Endothelial cell of umbilical vein (primary cell): Measurements from ENCODE around the gene CRTC1. TPM values are rescaled to one million over a fixed set of nuclear protein-coding genes. Genes with fewer than 3 reads are reported as not detected.

ENCODE experiments used
- BruUV-seq: library from RNA; stranded (reverse); fragments of 400-500 nt; replicated peaks from 2 replicates; lab custom pipeline; 2021; lab: Mats Ljungman, UMichigan
- CTCF ChIA-PET: fragments of 300-600, 350-600 bp; sonication (Branson Sonifier 250); formaldehyde crosslinking; loops from one replicate; lab custom pipeline; 2021; ENCODE audit warnings: antibody characterized with exemption, inconsistent platforms; lab: Charles Lee
- POLR2A ChIA-PET: fragments of 300-600, 350-600 bp; sonication (Branson Sonifier 250); formaldehyde crosslinking; loops from one replicate; lab custom pipeline; 2021; ENCODE audit warnings: antibody characterized with exemption, inconsistent platforms; lab: Charles Lee
- DNase-seq: peaks from one replicate; pipeline ENCODE4 v3.0.0-alpha.2; 2011; ENCODE audit warnings: low read depth, low spot score
- FAIRE-seq: peaks from 2 replicates; lab custom pipeline; 2011; peaks lifted over from hg19 to GRCh38; lab: Jason Lieb, UNC
- H2AFZ ChIP-seq: 2 replicates; pipeline ENCODE4 v1.6.0; 2012; ENCODE audit warnings: low read depth, low read length, control low read depth, inconsistent platforms
- H3K27ac ChIP-seq: 2 replicates; pipeline ENCODE4 v1.5.1; 2011; ENCODE audit warnings: low read depth, mild to moderate bottlenecking, control low read depth, low read length, moderate library complexity; ENCODE audit not compliant: insufficient read depth
- H3K27me3 ChIP-seq, 2 experiments: 2 replicates each; pipeline versions ENCODE4 v1.6.0 to v1.6.1; 2011; ENCODE audit warnings: low read length in 2 of 2, mixed read lengths in 1 of 2; ENCODE audit not compliant: control insufficient read depth in 2 of 2, insufficient read depth in 2 of 2
- H3K36me3 ChIP-seq, 2 experiments: 2 replicates in 1 of 2; 3 replicates in 1 of 2; pipeline ENCODE4 v1.5.1; 2011; ENCODE audit warnings: low read length in 2 of 2, mild to moderate bottlenecking in 1 of 2, moderate library complexity in 1 of 2; ENCODE audit not compliant: control insufficient read depth in 2 of 2, insufficient read depth in 2 of 2; ENCODE audit errors: extremely low read depth in 1 of 2
- H3K4me1 ChIP-seq: 3 replicates; pipeline ENCODE4 v1.5.1; 2011; ENCODE audit warnings: mild to moderate bottlenecking, low read length; ENCODE audit not compliant: control insufficient read depth, insufficient read depth; ENCODE audit errors: extremely low read depth
- H3K4me2 ChIP-seq: 2 replicates; pipeline ENCODE4 v1.6.1; 2011; ENCODE audit warnings: low read length, control low read depth, mixed read lengths; ENCODE audit not compliant: insufficient read depth
- H3K4me3 ChIP-seq, 3 experiments: fragments of 200-600 bp in 1 of 3; sonication (generic), shearing (Covaris generic) in 1 of 3; replicated peaks in 1 of 3; 2 replicates each; pipeline ENCODE4 v1.5.1; 2011 to 2016; ENCODE audit warnings: control low read depth in 3 of 3, low read length in 3 of 3, mild to moderate bottlenecking in 2 of 3, inconsistent platforms in 1 of 3, low read depth in 1 of 3, moderate library complexity in 1 of 3; ENCODE audit not compliant: insufficient read depth in 1 of 3
- H3K79me2 ChIP-seq: 2 replicates; pipeline ENCODE4 v1.6.0; 2012; ENCODE audit warnings: low read length, inconsistent platforms; ENCODE audit not compliant: control insufficient read depth, insufficient read depth
- H3K9ac ChIP-seq: replicated peaks from 2 replicates; pipeline ENCODE3; 2011; ENCODE audit warnings: low read length, control low read depth; ENCODE audit not compliant: insufficient read depth; ENCODE audit errors: extremely low read depth
- H3K9me1 ChIP-seq: replicated peaks from 3 replicates; pipeline ENCODE4 v1.6.0; 2011; ENCODE audit warnings: mild to moderate bottlenecking, low read length; ENCODE audit not compliant: control insufficient read depth, insufficient read depth; ENCODE audit errors: extremely low read depth
- H3K9me3 ChIP-seq: replicated peaks from 2 replicates; pipeline ENCODE4 v1.5.1; 2012; ENCODE audit warnings: low read length, inconsistent platforms; ENCODE audit not compliant: control insufficient read depth, insufficient read depth
- H4K20me1 ChIP-seq: replicated peaks from 2 replicates; pipeline ENCODE3; 2011; ENCODE audit warnings: mild to moderate bottlenecking, low read length; ENCODE audit not compliant: control insufficient read depth, insufficient read depth; ENCODE audit errors: extremely low read depth
- CTCF ChIP-seq, 2 donors: IDR thresholded peaks; 1 replicate in 1 of 2; 2 replicates in 1 of 2; pipeline ENCODE4 v1.5.1; 2011; ENCODE audit warnings: low read length in 2 of 2, mild to moderate bottlenecking in 2 of 2, moderate library complexity in 2 of 2, control low read depth in 1 of 2, inconsistent platforms in 1 of 2, low read depth in 1 of 2; ENCODE audit not compliant: insufficient read depth in 1 of 2; ENCODE audit errors: extremely low read depth in 1 of 2
- EZH2 ChIP-seq: IDR thresholded peaks from 2 replicates; pipeline ENCODE4 v1.6.1; 2012; ENCODE audit warnings: borderline replicate concordance, low read depth, mild to moderate bottlenecking, moderate library complexity, low read length, inconsistent platforms; ENCODE audit not compliant: severe bottlenecking
- FOS ChIP-seq: IDR thresholded peaks from 2 replicates; pipeline ENCODE4 v1.6.1; 2011; ENCODE audit warnings: mild to moderate bottlenecking, low read length, moderate library complexity, borderline replicate concordance; ENCODE audit not compliant: insufficient read depth
- GATA2 ChIP-seq: IDR thresholded peaks from 2 replicates; pipeline ENCODE4 v1.7.0; 2011; ENCODE audit warnings: low read depth, mild to moderate bottlenecking, moderate library complexity, mixed read lengths, low read length; ENCODE audit not compliant: insufficient read length, insufficient read depth
- JUN ChIP-seq: IDR thresholded peaks from 2 replicates; pipeline ENCODE4 v1.6.1; 2011; ENCODE audit warnings: borderline replicate concordance, low read depth; ENCODE audit not compliant: insufficient read length, insufficient read depth
- MAX ChIP-seq: IDR thresholded peaks from 2 replicates; pipeline ENCODE4 v1.6.1; 2011; ENCODE audit not compliant: insufficient read depth, insufficient read length
- MYC ChIP-seq: IDR thresholded peaks from one replicate; pipeline ENCODE4 v1.6.1; 2011; ENCODE audit warnings: mild to moderate bottlenecking, low read depth, low read length
- POLR2A ChIP-seq: IDR thresholded peaks from 2 replicates; pipeline ENCODE4 v1.6.1; 2012; ENCODE audit warnings: low read depth, mild to moderate bottlenecking, control low read depth, low read length
- POLR2AphosphoS5 ChIP-seq: IDR thresholded peaks from 2 replicates; pipeline ENCODE4 v1.6.1; 2012; ENCODE audit warnings: low read depth, mild to moderate bottlenecking, control low read depth, low read length, moderate library complexity; ENCODE audit not compliant: insufficient read depth
- dilution Hi-C: fragments of 300-500 bp; cut with MboI; formaldehyde crosslinking; loops from one replicate; pipeline ENCODE4 v1.15.0; 2019; ENCODE audit warnings: low sequenced_read_pairs; ENCODE audit not compliant: extremely low pct_ligation_motif_present
- intact Hi-C: fragments of 100-400 bp; cut with micrococcal nuclease; formaldehyde crosslinking; loops from one replicate; pipeline ENCODE4 v1.10.0; 2022
- polyA plus RNA-seq, 4 experiments: library from polyadenylated mRNA; depleted of rRNA in 3 of 4; stranded (reverse) in 3 of 4; unstranded in 1 of 4; fragments of >200 nt; gene quantifications; 2 replicates each; pipeline versions ENCODE4 v1.2.1 to v1.2.3, GENCODE V29; 2011 to 2012; ENCODE audit warnings: missing spikeins in 1 of 4
- total RNA-seq: library from RNA; stranded (reverse); gene quantifications from 2 replicates; pipeline ENCODE4 v1.2.3, GENCODE V29; 2021

CRTC1 gene
- total and polyA plus RNA-seq, 2 donors (not counting 3 experiments of a cell fraction or from before 2014, with no cell fraction given), result 4.2 to 11.4 TPM

DNA sequence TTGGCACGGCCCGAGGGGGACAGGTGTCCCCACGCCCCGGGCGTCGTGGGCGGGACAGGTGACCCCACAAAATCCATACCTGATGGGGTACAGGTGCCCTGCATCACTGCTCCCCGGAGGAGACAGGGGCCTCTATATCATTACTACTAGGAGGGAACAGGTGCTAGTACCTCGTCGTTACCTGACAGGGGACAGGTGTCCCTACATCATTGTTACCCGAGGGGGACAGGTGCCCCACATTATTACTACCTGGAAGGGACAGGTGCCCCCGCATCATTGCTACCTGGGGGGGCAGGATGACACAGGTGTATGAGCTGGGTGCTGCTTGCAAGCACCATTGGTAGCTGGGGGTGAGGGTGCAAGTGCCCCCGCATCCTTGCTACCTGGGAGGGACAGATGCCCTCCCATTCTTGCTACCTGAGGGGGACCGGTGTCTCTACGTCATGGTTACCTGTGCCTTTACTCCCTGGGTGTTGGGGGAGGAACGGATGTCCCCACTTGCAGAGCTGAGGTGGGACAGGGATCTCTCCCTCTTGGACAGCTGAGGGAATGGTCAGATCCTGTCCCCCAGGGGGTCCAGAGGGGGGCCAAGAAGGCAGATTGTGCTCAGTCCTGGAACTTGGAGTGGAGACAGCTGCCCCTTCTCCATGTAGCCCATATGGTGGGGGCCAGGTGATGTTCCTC is 620 bp downstream of the CRTC1 start:
- H3K9ac ChIP-seq, result peak overlapping the region; percentile 17
- H3K27ac ChIP-seq, result no peak overlapping the region
- H3K4me1 ChIP-seq, result peaks cover 7% of the 10 kb centered on the region
- H3K79me2 ChIP-seq, result peaks cover 5% of the 10 kb centered on the region
- peak overlapping the region; percentile 74 for H3K4me2 ChIP-seq
- ChIA-PET CTCF (no interaction called here), POLR2A (no interaction called here)
- peak overlapping the region in 2 of 3 experiments; percentile 65 to 88 for H3K4me3 ChIP-seq
- H2AFZ ChIP-seq, result peak overlapping the region; percentile 44
- FAIRE-seq (no peak), DNase-seq (no peak)
- no peaks in the 10 kb centered on the region for H3K27me3 ChIP-seq
- H4K20me1 ChIP-seq, result no peaks in the 10 kb centered on the region
- dilution Hi-C loops (no loop called here), intact Hi-C loops (no loop called here)
- no peaks in the 10 kb centered on the region for H3K9me1 ChIP-seq
- no peaks in the 10 kb centered on the region for H3K9me3 ChIP-seq
- no peaks in the 10 kb centered on the region for H3K36me3 ChIP-seq
- no TSS peak for BruUV-seq
- TF ChIP-seq EZH2 (no peak), POLR2A (no peak), MYC (no peak), GATA2 (no peak), JUN (no peak), MAX (no peak), FOS (no peak), POLR2AphosphoS5 (no peak), CTCF (IDR thresholded peaks at IDR 0.05; ENCODE audit: extremely low read depth in 1 of 2, insufficient read depth in 1 of 2, low read depth in 1 of 2, low read length in 2 of 2) (no peak)
